ENCODE measurements around the gene ANKRD53. TPM values are rescaled to one million over a fixed set of nuclear protein-coding genes. Genes with fewer than 3 reads are reported as not detected.

ANKRD53 gene
- total RNA-seq, 1 experiment from 2014 or later: not detected

DNA sequence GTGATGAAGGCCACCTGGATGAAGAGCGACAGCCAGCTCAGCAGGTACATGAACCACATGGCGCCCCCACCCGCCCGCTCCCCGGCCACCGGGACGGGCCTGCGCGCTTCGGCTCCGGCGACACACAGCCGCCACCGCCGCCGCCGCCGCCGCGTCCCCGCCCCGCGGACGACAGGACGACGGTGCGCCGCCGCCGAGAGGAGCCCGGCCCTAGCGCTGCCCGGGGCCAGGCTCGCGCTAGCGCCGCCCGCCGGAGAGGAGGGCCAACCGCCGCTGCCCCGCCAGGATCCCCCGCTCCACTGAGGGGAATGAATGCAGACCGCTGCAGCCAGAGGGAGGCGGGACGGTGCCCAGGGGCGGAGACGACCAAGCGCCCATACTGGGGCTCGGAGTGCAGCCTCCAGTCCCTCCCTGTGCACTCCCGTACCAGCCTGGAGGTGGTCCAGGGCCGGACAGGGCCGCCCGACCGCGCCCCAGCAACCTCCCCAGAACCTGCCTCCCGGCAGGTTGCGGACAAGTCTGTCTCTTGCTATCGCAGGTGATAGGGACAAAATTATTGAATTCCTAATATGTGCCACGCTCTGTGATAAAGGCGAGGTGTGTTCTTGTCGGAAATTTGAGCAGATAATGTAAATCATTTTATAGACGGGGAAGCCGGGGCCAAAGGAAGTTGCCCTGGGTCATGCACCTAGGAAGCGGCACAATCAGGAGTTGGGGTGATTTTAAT lies 16.4 kb downstream of the ANKRD53 start, which contains the start of gene TEX261:
Gene TEX261 (minus strand): TSS at position 175 of the 727 bp plus-strand sequence. CDS start 116 bp downstream, at position 59.
- peaks cover 5 to 16% of the 10 kb centered on the region in 2 experiments; a peak in 3 of 4 replicates for H3K36me3 ChIP-seq (ENCODE audit: control insufficient read depth in 1 of 2, insufficient read depth in 2 of 2, low read length in 2 of 2)
- peak within 1 kb of the TSS; percentile 78 to 95 for H3K4me3 ChIP-seq (replicated peaks in 1 of 2; ENCODE audit: low read depth in 1 of 2, low read length in 2 of 2)
- peaks cover 13 to 22% of the 10 kb centered on the region in 2 experiments; a peak in 3 of 4 replicates for H3K4me1 ChIP-seq (ENCODE audit: control insufficient read depth in 1 of 2, insufficient read depth in 2 of 2, low read length in 2 of 2)
- no peaks in the 10 kb centered on the region for H3K9me3 ChIP-seq (ENCODE audit: control insufficient read depth in 1 of 2, insufficient read depth in 1 of 2, low read depth in 1 of 2, low read length in 2 of 2)
- RAD21 ChIA-PET (ENCODE audit: low non-redundant PET in 1 of 2, low total read pairs in 2 of 2, uncharacterized antibody in 2 of 2, unreplicated experiment in 2 of 2): no interaction called here
- peaks cover 24% of the 10 kb centered on the region for H3K79me2 ChIP-seq (ENCODE audit: insufficient read depth, low read length)
- peak; percentile 71 for DNase-seq (ENCODE audit: low read depth, low spot score)
- POLR2A ChIA-PET: no interaction called here
- H3K9ac ChIP-seq (ENCODE audit: low read length): peak within 1 kb of the TSS; percentile 76
- no peaks in the 10 kb centered on the region for H3K27me3 ChIP-seq (ENCODE audit: insufficient read depth, low read length)
- H3K4me2 ChIP-seq (ENCODE audit: low read length): peak within 1 kb of the TSS; percentile 98
- no TSS peak for BruUV-seq (replicated peaks)
- H3K27ac ChIP-seq (ENCODE audit: low read depth, low read length): peak within 1 kb of the TSS; percentile 65
- H4K20me1 ChIP-seq (ENCODE audit: insufficient read depth): no peaks in the 10 kb centered on the region
- CTCF ChIA-PET: no interaction called here
- intact Hi-C loops (cut with micrococcal nuclease): no loop called here
- H2AFZ ChIP-seq (ENCODE audit: low read depth, low read length, poor library complexity, severe bottlenecking): peak within 1 kb of the TSS; percentile 96
- no peaks in the 10 kb centered on the region for H3K9me2 ChIP-seq (ENCODE audit: insufficient read depth)
- TF ChIP-seq, protein P1, sequence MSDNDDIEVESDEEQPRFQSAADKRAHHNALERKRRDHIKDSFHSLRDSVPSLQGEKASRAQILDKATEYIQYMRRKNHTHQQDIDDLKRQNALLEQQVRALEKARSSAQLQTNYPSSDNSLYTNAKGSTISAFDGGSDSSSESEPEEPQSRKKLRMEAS (IDR thresholded peaks at IDR 0.05): peak; percentile 50
- TF ChIP-seq SRF (IDR thresholded peaks at IDR 0.05; ENCODE audit: low read depth) (0 out of 2 replicates have a peak, but pooled peaks have one; percentile 43), EZH2 (IDR thresholded peaks at IDR 0.05) (no peak), ZNF274 (IDR thresholded peaks at IDR 0.05; ENCODE audit: low read depth, low read length) (no peak), SIN3A (IDR thresholded peaks at IDR 0.05; ENCODE audit: low read depth) (peak; percentile 58; the same call in 1 of the 2 replicates), SP1 (IDR thresholded peaks at IDR 0.05; ENCODE audit: low read depth) (peak; percentile 59), YY1 (IDR thresholded peaks at IDR 0.05; ENCODE audit: extremely low read depth, insufficient replicate concordance, low read depth, low read length) (peak; percentile 51), POLR2A (IDR thresholded peaks at IDR 0.05; ENCODE audit: borderline replicate concordance, extremely low read depth, insufficient read depth, insufficient read length) (peak; percentile 59), POLR2AphosphoS5 (IDR thresholded peaks at IDR 0.05; ENCODE audit: low read depth, low read length) (peak; percentile 73), RAD21 (IDR thresholded peaks at IDR 0.05; ENCODE audit: low read depth) (peak; percentile 16; the same call in 1 of the 2 replicates), TCF7L2 (IDR thresholded peaks at IDR 0.05; ENCODE audit: borderline replicate concordance, extremely low read depth, insufficient read depth, insufficient read length) (peak; percentile 40), ZFX (IDR thresholded peaks at IDR 0.05) (peak; percentile 71), ATF3 (IDR thresholded peaks at IDR 0.05) (no peak)
- TF ChIP-seq, protein P2, sequence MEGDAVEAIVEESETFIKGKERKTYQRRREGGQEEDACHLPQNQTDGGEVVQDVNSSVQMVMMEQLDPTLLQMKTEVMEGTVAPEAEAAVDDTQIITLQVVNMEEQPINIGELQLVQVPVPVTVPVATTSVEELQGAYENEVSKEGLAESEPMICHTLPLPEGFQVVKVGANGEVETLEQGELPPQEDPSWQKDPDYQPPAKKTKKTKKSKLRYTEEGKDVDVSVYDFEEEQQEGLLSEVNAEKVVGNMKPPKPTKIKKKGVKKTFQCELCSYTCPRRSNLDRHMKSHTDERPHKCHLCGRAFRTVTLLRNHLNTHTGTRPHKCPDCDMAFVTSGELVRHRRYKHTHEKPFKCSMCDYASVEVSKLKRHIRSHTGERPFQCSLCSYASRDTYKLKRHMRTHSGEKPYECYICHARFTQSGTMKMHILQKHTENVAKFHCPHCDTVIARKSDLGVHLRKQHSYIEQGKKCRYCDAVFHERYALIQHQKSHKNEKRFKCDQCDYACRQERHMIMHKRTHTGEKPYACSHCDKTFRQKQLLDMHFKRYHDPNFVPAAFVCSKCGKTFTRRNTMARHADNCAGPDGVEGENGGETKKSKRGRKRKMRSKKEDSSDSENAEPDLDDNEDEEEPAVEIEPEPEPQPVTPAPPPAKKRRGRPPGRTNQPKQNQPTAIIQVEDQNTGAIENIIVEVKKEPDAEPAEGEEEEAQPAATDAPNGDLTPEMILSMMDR (IDR thresholded peaks at IDR 0.05 in 2 of 3, conservative IDR thresholded peaks at IDR 0.05 in 1 of 3; ENCODE audit: borderline replicate concordance in 1 of 3, insufficient read depth in 1 of 3, low read depth in 2 of 3, low read length in 2 of 3): peak; percentile 47 to 68 (median 55); a peak in 5 of 6 replicates
- peak; percentile 95 for ATAC-seq

Data from HCT116 (cell line).